Measurements from ENCODE around the gene GPATCH8. TPM values are rescaled to one million over a fixed set of nuclear protein-coding genes. Genes with fewer than 3 reads are reported as not detected.

GPATCH8 gene
- total and polyA plus RNA-seq, 10 of the 15 experiments (the other 5 are each of a cell fraction or from before 2014, with no cell fraction given): 11.7 to 45.1 (median 21.3) TPM

GRCh38 chr17:44359458-44360143 is 143.6 kb downstream of the GPATCH8 start:
- Histone ChIP-seq H3K4me1 (ENCODE audit: control insufficient read depth, insufficient read depth, low read length) (no peaks in the 10 kb centered on the region), H4K20me1 (ENCODE audit: control insufficient read depth, insufficient read depth) (no peaks in the 10 kb centered on the region), H3K79me2 (ENCODE audit: control insufficient read depth, insufficient read depth, low read length) (no peaks in the 10 kb centered on the region), H3K9me3 (replicated peaks; ENCODE audit: control insufficient read depth, insufficient read depth, low read length) (no peaks in the 10 kb centered on the region), H3K27me3 (replicated peaks in 1 of 2; ENCODE audit: control insufficient read depth in 2 of 2, insufficient read depth in 2 of 2, low read length in 1 of 2) (peaks cover 0 to 2% of the 10 kb centered on the region in 2 experiments; a peak in 1 of 4 replicates), H3K4me3 (no peak overlapping the region), H3K36me3 (ENCODE audit: control insufficient read depth in 2 of 2, insufficient read depth in 2 of 2, low read length in 1 of 2) (no peaks in the 10 kb centered on the region), H3K27ac (ENCODE audit: control insufficient read depth, insufficient read depth) (no peak overlapping the region), H3K4me2 (ENCODE audit: control insufficient read depth, insufficient read depth) (no peak overlapping the region), H3K9ac (ENCODE audit: control insufficient read depth, insufficient read depth, low read length) (no peak overlapping the region), H2AFZ (ENCODE audit: control insufficient read depth, low read depth, low read length) (no peak overlapping the region)
- ChIA-PET POLR2A (interaction anchor here (0.8 kb wide), 1 partner anchor 28 kb away, joined by 3 read pairs; no protein-coding TSS in a partner anchor), RAD21 (ENCODE audit: unreplicated experiment) (interaction anchor here (0.5 kb wide), 1 partner anchor 195 kb away, joined by 3 read pairs; no protein-coding TSS in a partner anchor), CTCF (interaction anchor here (0.7 to 2.7 kb wide), 6 partner anchors 9 to 248 kb away, joined by 3 to 11 read pairs (median 4); no protein-coding TSS in a partner anchor), SMC1A (ENCODE audit: uncharacterized antibody, unreplicated experiment) (no interaction called here)
- intact Hi-C loops (cut with micrococcal nuclease; ENCODE audit: unreplicated experiment): no loop called here
- FAIRE-seq: no peak
- in situ Hi-C loops (cut with MboI): no loop called here
- no peak for TF ChIP-seq CEBPB (IDR thresholded peaks at IDR 0.05; ENCODE audit: borderline replicate concordance in 1 of 2, low read depth in 2 of 2, low read length in 2 of 2)
- TF ChIP-seq NR2C2 (IDR thresholded peaks at IDR 0.05; ENCODE audit: borderline replicate concordance, control insufficient read depth, insufficient read length, low read depth): no peak
- no peak for TF ChIP-seq BHLHE40 (IDR thresholded peaks at IDR 0.05; ENCODE audit: borderline replicate concordance in 1 of 2, low read depth in 2 of 2, low read length in 1 of 2)
- no peak for TF ChIP-seq ZNF207 (IDR thresholded peaks at IDR 0.05; ENCODE audit: borderline replicate concordance)
- TF ChIP-seq MXI1 (IDR thresholded peaks at IDR 0.05; ENCODE audit: low read depth, low read length): no peak
- TF ChIP-seq JUND (IDR thresholded peaks at IDR 0.05; ENCODE audit: low read depth, low read length): no peak
- no peak for TF ChIP-seq IRF3 (IDR thresholded peaks at IDR 0.05)
- no peak for TF ChIP-seq ETV6 (conservative IDR thresholded peaks at IDR 0.05 in 1 of 2, IDR thresholded peaks at IDR 0.05 in 1 of 2; ENCODE audit: borderline replicate concordance in 1 of 2, low read depth in 1 of 2)
- TF ChIP-seq SREBF1 (IDR thresholded peaks at IDR 0.05; ENCODE audit: low read length): no peak
- no peak for DNase-seq (ENCODE audit: low read depth, low spot score)
- no peak for ATAC-seq
- WGBS (ENCODE audit: insufficient coverage, insufficient replicate concordance, low lambda C conversion rate, missing lambda C conversion rate): 48% methylated on average over 11 of the region's 14 CpGs
- BruUV-seq (replicated peaks): no TSS peak

Measured in GM12878 (cell line).